GM19395 (cell line): ENCODE results near the gene GSTA3.
"Not testable (repeated sequence)": the region's sequence is repeated elsewhere in the genome, so short reads cannot be mapped to it uniquely, and the experiment has no call there.

Source experiments
- ATAC-seq: cut with Tn5 transposase; IDR thresholded peaks from one replicate; pipeline ENCODE4 v1.9.1; 2021; ENCODE audit warnings: mild to moderate bottlenecking, moderate library complexity; ENCODE audit not compliant: unreplicated experiment

GSTA3 gene

DNA sequence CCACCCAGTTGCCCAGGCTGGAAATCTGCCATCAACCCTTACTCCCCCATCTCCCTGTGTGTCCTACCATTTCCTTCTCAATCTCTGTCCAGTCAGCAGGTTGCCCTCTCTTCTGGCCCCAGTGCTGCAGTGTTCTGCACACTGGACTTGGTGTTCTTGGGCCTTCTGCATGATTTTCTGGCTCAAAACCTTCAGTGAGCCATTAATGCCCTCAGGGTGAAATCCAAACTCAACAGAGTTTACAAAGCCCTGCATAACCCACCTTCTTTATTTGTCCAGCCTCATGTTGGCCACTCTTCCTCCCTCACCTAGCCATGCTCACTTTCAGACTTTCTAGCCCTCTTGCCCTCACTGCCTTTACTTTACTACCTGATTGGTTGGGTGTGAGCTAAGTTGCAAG lies 5.0 kb upstream of the GSTA3 start:
- ATAC-seq: no peak

DNA sequence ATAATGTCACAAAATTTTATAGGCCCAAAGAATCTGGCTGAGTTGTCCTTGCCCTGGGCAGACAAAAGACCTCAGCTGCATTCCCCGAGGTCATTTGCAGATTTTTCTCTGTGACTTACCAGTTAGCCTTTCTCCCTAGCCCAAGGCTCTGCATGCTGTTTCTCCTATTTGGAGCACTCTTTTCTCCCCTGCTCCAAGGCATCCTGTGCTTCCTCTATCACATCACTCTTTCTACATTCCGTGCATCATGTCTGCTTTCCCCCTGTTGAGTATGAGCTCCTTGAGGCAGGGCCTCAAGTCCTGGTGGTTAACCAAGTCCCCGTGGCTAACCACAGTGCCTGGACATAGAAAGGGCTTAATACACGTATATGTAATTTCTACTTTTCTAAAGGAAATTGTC lies 593 bp upstream of the GSTA3 start:
- no peak for ATAC-seq

DNA sequence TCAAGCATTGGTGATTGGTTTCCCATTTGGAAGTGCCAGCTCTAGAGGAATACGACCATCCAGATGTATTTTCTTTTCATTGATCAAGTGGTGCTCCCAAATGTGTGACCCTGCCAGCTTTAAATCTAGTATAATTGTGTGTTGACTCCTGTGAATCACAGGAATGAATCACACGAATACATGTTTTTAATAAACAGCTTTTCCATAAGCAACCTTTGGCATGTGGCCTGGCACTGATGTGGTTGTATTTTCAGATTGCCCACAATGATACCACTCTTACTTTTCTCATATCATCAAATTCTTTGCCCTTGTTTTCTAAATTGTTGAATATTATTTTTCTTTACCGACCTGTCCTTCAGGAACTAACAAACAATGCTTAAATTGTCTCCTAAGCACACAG lies 367 bp downstream of the GSTA3 start:
- no peak for ATAC-seq

DNA sequence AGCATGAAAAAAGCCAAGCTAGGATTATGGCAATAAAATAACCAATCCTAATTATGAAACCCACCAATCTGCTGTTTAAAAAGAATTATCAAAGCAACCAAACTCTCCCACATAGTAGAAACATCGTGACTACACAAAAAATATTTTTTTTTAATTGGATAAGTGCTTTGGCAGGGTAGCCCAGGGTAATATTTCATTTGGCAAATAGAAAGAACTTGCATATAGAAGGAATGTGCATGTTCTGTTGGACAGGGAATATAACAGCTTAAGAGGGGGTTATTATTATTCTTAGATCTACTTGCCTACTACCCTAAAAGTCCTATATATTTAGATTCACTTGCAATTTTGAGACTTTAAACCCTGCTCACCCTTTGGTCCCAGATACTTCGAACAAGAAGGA lies 972 bp downstream of the GSTA3 start:
- ATAC-seq: no peak

DNA sequence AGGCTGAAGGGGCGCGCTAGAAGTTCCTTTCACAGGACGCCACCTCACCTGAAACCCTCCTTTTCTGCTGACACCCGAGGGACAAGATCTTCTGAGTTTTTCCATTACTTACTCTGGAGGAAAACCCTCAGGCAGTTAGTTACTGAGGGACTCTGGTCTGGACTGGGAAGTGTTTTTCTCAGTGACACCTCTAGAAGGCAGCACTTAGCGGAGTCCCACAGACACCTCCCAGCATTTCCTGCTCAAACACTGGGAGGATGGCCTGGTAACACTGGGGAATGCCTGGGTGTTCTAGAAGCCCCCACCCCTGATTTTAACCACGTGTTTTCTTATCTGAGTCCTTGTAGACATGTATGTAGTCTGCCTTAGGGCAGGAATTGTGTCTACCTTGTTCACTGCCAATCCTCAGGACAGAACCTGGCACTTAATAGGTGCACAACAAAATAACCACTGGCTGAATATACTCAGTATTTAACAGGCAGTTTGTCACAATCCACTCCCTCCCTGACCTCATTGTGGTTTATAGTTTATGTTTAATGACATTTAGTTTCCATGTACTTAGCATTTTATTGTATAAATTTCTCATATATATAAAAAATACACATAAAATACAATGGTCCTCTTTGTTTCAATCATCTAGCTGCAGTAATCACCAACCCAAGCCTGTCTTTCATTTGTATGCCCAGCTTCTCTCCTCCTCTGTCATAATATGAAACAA lies 4.8 kb downstream of the GSTA3 start:
- ATAC-seq: no peak

DNA sequence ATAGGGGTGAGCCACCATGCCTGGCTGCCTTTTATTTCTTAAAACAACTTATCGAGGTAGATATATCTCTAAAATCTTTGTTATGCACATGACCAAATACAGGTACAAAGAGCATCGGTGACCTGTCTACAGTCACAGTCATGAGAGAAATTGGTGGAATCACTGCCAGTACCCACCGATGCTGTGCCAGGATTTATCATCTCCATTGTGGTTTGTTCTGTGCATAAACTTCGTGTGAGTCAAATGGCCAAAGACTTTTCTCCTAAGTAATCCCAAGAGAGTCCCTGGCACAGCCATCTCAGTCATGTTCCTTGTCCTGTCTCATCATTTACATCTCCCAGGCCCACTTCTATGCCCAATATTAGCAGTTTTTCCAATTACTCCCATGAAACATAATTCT lies 9.0 kb downstream of the GSTA3 start:
- no peak for ATAC-seq

DNA sequence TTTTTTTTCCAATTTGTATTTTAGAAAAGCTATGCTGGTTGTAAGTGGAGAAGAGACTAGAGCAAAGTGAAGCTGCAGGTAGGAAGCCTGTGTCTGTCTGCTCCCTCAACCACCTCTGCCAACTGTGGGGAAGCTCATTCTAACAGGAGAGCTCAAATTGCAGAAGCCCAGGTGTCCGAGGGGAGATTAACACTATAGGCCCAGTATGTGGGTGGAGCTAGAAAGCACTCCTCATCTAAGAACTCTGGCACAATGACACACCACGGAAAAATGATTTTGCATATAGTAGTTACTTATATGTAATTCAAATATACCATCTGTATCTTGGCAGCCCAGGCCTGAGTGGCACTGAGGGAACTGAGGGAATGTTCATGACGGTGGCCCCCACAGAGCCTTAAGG lies 13.7 kb downstream of the GSTA3 start:
- not testable (repeated sequence) for ATAC-seq

DNA sequence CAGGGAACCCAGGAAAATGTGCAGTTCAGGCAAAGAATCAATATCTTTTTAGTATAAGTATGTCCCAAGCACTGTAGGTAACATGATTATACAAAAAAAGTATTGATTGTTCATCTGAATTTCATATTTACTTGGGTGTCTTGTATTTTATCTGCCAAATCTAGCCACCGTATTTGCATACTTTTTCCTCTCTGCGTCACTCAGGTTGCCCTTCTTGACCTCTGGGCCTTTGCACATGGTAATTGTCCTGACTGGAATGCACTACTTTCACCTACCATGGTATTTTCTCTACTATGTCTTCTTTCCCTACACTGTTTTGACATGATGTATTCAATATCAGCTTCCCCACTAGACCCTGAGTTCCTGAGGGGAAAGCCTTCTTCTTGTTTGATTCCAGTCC lies 15.2 kb downstream of the GSTA3 start:
- ATAC-seq: no peak

DNA sequence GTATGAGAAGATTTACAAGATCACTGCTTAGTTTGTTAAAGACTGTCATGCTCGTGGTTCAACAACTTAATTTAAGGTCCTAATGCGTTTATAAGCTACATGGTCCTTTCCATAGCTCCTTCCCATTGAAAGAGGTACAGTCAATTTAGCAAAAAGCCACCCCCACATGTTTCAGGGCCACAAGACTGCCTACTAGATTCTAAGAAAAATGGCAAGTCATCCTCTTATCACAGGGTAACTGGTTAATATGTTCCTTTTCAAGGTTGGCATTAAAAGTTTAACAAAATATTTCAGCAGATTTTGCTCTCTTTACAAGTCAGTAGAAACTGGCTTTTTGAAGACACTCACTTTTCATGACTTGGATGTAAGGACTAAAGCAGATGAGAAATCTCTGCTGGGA lies 15.7 kb downstream of the GSTA3 start:
- ATAC-seq: no peak

DNA sequence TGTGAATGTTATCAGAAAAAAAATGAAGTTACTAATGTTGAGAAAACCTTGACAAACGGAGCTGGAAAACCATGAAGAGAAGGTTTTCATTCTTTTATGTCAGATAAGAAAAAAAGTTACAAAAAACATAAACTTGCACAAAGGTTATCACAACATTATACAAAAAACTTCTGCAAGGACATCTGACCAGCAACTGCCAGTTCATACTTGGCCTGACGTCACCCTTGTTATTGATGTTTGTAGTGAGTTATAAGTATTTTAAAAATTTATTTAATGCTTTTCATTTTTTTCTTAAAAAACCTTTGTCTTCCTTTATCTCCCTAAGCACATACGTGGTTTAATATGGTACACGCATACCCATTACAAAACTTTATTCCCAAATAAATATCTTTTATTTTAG lies 16.3 kb downstream of the GSTA3 start:
- no peak for ATAC-seq

DNA sequence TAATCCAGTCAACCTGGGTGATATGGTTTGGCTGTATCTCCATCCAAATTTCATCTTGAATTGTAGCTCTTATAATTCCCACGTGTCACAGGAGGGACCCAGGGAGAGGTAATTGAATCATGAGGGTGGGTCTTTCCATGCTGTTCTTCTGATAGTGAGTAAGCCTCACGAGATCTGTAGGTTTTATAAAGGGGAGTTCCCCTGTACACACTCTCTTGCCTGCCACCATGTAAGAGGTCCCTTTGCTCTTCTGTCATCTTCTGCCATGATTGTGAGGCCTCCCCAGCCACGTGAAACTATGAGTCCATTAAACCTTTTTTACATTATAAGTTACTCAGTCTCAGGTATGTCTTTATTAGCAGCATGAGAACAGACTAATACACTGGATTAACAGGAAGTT lies 19.5 kb downstream of the GSTA3 start:
- ATAC-seq: no peak

DNA sequence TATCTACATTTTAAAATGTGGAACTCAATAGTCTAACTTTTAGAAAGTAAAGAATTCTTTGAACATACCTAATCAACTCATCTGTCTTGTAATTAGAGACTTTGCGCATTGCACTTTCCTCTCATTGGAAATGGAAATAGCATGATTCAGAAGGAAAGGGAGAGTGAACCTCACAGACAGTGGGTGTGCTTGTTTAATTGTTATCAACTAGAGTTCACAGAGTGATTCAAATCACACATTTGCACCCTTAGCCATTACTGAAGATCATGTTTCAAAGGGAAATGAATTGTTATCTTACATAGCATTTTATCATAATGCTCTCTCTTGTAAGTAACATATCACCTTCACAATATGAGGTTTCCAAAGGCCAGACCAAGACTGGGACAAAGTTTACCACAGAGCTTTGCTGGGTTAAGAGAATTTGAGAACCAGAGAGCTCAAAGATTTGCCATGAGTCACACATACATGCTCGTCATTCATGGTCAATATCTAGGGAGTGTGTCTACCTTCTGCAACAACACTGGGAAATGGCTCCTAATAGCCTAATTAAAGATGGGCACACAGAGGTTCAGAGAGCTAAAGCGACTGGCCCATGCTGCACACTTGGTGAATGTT lies 21.5 kb downstream of the GSTA3 start:
- ATAC-seq: no peak

DNA sequence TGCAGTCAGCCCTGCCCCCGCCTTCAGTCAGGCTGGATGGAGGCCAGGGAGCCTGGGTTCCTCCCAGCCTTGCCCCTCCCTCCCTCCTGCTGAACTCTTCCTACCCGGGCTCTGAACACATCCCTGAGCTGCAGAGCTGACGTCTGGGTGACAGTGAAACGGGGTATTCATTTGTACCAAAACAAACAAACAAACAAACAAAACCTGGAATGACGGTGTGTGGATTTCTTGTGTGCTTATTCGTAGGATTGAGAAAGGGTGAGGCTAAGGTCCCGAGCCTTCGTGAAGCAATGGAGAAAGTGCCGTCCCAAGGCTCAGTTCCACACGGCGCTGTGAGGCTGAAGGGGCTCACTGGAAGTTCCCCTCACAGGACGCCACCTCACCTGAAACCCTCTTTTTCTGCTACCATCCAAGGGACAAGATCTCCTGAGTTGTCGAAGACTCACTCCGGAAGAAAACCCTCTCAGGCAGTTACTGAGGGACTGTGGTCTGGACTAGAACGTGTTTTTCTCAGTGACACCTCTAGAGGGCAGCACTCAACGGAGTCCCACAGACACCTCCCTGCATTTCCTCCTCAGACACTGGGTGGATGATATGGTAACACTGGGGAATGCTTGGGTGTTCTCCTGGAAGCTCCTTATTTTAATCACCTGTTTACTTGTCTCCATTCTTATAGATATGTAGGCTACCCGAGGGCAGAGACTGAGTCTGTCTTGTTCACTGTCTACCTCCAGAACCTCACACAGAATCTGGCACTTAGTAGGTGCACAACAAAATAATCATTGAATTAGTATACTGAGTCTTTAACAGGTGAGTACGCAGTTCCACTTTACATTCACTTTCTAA lies 27.3 kb downstream of the GSTA3 start:
- ATAC-seq: peak; percentile 100

DNA sequence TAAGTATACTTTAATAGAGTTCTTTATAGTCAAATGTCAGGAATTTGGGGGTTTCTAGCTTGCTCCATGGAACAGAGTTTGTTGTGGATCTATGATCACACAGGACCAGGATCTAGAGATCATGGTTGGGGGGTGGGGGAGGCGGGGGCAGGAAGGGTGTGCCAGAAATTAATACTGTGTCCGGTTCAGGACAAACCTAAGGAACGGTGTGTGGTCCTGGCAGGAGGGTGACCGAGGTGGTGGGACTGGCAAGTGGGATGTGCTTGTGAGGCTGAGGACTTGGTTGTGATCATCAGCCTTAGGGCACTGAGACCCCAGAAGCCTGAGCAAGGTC lies 27.9 kb downstream of the GSTA3 start:
- no peak for ATAC-seq

DNA sequence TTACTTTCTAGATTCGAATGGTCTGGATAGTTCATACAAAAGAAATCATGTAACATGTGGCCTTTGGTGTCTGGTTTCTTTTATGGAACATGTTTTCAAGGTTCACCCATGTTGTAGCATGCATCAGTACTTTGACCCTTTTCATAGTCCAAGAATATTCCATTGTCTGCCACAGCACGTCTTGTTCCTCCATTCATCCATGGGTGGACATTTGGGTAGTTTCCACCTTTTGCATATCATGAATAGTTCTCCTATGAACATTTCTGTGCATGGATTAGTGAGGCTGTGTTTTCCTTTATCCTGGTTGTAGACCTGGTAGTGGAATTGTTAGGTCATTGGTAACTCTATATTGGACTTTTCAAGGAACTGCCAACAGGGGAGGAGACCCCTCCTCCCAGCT lies 31.7 kb downstream of the GSTA3 start:
- ATAC-seq: no peak

DNA sequence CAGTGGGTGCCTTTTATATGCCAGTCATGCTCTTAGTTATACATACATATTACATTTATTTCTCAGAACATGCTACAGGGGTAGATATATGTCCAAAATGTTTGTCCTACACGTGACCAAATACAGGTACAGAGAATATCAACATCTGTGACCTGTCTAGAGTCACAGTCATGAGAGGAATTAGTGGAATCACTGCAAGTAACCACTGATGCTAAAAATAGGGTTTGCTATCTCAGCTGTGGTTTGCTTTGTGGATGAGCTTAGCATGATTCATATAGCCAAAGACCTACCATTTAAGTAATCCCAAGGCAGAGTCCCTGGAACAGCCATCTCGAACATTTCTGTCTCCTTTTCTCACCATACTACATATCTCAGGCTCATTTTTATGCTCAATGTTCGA lies 32.3 kb downstream of the GSTA3 start:
- ATAC-seq: no peak

DNA sequence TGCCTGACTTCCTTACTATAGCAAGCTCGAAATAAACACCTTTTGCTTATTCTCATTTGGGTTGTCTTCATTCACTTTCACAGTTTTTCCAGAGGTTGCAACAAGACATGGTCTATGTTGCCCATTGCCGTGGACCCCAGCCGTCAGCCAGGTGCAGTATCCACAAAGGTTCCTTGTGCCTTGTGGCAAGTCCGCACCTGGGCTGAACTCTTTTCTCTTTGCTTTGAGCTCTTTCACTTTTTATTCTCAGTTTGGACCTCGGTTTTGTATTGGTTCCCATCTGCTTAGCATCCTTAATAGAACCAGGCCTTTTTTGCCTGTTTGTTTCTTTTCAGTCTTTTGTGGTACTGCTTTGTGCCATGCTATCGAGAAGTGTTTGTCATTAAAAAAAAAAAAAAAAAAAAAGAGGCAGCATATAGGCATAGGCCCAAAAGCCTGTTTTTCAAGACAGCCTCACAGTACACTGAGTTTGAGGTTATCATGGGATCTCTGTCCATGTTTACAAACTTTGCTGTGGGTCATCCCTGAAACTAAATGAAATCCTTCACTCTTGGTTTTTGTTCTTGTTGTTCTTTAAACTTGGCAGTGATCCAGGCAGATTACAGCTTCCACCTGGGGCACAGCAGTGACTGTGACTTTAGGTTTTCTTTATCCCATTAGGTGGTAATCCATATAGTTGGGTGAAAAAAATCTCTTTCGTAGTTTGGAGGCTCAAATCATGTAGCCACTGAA lies 33.3 kb downstream of the GSTA3 start:
- ATAC-seq: no peak

DNA sequence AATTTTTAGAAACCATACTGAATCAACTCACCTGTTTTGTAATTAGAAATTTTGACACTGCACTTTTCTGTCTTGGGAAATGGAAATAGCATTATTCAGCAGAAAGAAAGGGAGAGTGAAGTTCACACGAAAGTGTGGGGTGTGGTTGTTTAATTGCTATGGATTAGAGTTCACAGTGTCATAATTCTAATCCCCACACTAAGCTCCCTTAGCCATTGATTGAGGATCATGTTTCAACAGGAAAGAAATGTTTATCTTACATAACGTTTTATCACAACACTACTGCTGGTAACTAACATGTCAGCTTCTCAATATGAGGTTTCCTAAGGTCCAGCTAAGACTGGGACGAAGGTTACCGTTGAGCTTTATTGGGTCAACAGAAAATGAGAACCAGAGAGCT lies 37.5 kb downstream of the GSTA3 start:
- no peak for ATAC-seq

DNA sequence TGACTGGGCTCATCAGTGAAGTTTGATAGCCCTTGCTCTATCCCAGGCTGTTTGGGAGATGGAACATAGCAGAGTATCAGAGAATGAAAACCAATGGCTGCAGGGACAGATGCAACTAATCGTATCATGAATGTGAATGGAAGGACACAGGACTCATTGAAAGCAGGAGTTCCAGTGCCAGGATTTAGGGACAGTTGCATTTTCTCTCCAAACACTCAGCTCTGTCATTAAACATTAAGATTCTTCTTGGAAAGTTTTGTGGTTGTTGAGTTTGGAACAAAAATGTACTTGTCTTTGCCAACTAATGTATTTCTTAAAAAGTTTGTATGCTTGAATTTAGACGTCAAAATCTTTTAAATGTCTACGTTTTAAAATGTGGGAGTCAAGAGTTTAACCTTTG lies 37.9 kb downstream of the GSTA3 start:
- no peak for ATAC-seq

DNA sequence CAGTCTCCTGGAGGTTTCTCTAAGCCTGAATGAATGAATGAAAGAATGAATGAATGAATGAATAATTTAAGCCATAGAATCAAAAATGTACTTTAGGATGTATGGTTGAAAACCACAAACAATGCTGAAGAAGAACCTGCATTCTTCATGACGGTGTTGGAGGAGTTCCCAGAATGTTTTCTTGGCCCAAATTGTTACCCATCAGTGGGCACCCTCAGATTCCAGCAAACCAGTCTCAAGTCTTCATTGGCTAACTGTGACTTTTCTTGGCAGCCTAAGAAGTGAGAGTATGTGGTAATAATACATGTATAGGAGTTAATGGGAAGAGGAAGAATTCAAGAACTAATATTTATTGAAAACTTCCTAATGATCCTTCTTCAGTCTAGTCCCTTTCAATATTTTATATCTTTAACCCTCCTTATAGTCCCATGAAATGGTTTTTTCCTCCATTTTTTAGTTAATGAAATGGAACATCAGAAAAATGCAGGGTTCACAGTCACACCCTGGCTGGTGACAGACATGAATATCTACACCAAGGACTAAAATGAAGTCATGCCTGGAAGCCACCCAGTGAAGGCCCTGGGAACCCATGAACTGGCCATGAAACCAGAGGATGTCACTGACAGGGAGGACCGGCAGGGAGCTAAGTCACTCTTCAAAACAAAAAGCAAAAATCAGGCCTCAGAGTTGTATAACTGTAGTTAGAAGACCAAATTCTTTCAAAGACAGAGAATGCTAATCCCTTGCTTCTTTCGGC lies 39.0 kb downstream of the GSTA3 start:
- not testable (repeated sequence) for ATAC-seq

DNA sequence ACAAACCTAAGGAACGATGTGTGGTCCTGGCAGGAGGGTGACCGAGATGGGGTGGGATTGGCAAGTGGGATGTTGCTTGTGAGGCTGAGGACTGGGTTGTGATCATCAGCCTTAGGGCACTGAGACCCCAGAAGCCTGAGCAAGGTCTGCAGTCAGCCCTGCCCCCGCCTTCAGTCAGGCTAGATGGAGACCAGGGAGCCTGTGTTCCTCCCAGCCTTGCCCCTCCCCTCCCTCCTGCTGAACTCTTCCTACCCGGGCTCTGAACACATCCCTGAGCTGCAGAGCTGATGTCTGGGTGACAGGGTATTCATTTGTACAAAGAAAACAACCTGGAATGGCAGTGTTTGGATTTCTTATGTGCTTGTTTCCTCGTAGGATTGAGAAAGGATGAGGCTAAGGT lies 40.6 kb downstream of the GSTA3 start:
- ATAC-seq: not testable (repeated sequence)
